ENCODE measurements around the gene FCHO2. TPM values are rescaled to one million over a fixed set of nuclear protein-coding genes. Genes with fewer than 3 reads are reported as not detected.

The FCHO2 gene
- total and polyA plus RNA-seq, 2 donors (not counting 3 experiments of a cell fraction or from before 2014, with no cell fraction given), result 12.0 to 25.2 TPM

DNA sequence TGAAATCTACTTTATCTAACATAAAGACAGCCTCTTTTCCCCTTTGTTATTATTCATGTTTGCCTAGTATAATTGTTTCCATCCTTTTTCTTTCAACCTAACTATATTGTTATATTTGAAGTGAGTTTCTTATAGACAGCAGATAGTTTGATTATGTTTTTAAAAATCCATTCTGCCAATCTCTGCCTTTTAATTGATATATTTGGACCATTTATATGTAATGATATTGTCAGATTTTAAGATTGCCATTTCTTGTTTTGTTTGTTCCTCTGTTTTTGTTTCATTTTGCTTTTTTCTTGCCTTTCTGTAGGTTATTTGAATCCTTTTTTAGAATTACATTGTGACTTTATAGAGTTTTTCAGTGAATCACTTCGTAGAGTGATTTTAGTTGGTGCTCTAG is 89.8 kb downstream of the FCHO2 start:
- Histone ChIP-seq H3K9me1 (replicated peaks; ENCODE audit: control insufficient read depth, extremely low read depth, insufficient read depth, low read length) (no peaks in the 10 kb centered on the region), H3K4me2 (ENCODE audit: insufficient read depth, low read length) (no peak overlapping the region), H3K79me2 (ENCODE audit: control insufficient read depth, insufficient read depth, low read length) (no peaks in the 10 kb centered on the region), H3K9me3 (replicated peaks; ENCODE audit: control insufficient read depth, insufficient read depth, low read length) (no peaks in the 10 kb centered on the region), H3K9ac (replicated peaks; ENCODE audit: extremely low read depth, insufficient read depth, low read length) (no peak overlapping the region), H3K27ac (ENCODE audit: insufficient read depth, low read depth, low read length) (no peak overlapping the region), H3K27me3 (ENCODE audit: control insufficient read depth in 2 of 2, insufficient read depth in 2 of 2, low read length in 2 of 2) (no peaks in the 10 kb centered on the region), H3K4me3 (replicated peaks in 1 of 3; ENCODE audit: insufficient read depth in 1 of 3, low read depth in 1 of 3, low read length in 3 of 3) (no peak overlapping the region), H4K20me1 (replicated peaks; ENCODE audit: control insufficient read depth, extremely low read depth, insufficient read depth, low read length) (no peaks in the 10 kb centered on the region), H3K36me3 (ENCODE audit: control insufficient read depth in 2 of 2, extremely low read depth in 1 of 2, insufficient read depth in 2 of 2, low read length in 2 of 2) (no peaks in the 10 kb centered on the region), H3K4me1 (ENCODE audit: control insufficient read depth, extremely low read depth, insufficient read depth, low read length) (no peaks in the 10 kb centered on the region), H2AFZ (ENCODE audit: low read depth, low read length) (no peak overlapping the region)
- no peak for TF ChIP-seq POLR2A (IDR thresholded peaks at IDR 0.05; ENCODE audit: low read depth, low read length)
- TF ChIP-seq, protein P1, sequence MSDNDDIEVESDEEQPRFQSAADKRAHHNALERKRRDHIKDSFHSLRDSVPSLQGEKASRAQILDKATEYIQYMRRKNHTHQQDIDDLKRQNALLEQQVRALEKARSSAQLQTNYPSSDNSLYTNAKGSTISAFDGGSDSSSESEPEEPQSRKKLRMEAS (IDR thresholded peaks at IDR 0.05; ENCODE audit: insufficient read depth, insufficient read length), result no peak
- no peak for TF ChIP-seq POLR2AphosphoS5 (IDR thresholded peaks at IDR 0.05; ENCODE audit: insufficient read depth, low read depth, low read length)
- no peak for TF ChIP-seq JUN (IDR thresholded peaks at IDR 0.05; ENCODE audit: borderline replicate concordance, insufficient read depth, insufficient read length, low read depth)
- TF ChIP-seq, protein P2, sequence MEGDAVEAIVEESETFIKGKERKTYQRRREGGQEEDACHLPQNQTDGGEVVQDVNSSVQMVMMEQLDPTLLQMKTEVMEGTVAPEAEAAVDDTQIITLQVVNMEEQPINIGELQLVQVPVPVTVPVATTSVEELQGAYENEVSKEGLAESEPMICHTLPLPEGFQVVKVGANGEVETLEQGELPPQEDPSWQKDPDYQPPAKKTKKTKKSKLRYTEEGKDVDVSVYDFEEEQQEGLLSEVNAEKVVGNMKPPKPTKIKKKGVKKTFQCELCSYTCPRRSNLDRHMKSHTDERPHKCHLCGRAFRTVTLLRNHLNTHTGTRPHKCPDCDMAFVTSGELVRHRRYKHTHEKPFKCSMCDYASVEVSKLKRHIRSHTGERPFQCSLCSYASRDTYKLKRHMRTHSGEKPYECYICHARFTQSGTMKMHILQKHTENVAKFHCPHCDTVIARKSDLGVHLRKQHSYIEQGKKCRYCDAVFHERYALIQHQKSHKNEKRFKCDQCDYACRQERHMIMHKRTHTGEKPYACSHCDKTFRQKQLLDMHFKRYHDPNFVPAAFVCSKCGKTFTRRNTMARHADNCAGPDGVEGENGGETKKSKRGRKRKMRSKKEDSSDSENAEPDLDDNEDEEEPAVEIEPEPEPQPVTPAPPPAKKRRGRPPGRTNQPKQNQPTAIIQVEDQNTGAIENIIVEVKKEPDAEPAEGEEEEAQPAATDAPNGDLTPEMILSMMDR (IDR thresholded peaks at IDR 0.05; ENCODE audit: extremely low read depth in 1 of 2, insufficient read depth in 1 of 2, low read depth in 1 of 2, low read length in 2 of 2), result no peak
- TF ChIP-seq MYC (IDR thresholded peaks at IDR 0.05; ENCODE audit: low read depth, low read length), result no peak
- no peak for TF ChIP-seq FOS (IDR thresholded peaks at IDR 0.05; ENCODE audit: borderline replicate concordance, insufficient read depth, low read length)
- TF ChIP-seq GATA2 (IDR thresholded peaks at IDR 0.05; ENCODE audit: insufficient read depth, insufficient read length, low read depth, low read length), result no peak
- no peak for TF ChIP-seq EZH2 (IDR thresholded peaks at IDR 0.05; ENCODE audit: borderline replicate concordance, low read depth, low read length, severe bottlenecking)
- dilution Hi-C loops (cut with MboI; ENCODE audit: extremely low pct_ligation_motif_present, low sequenced_read_pairs) (no loop called here), intact Hi-C loops (cut with micrococcal nuclease) (no loop called here)
- FAIRE-seq (no peak), DNase-seq (ENCODE audit: low read depth, low spot score) (no peak)
- ChIA-PET CTCF (interaction anchor here (0.6 to 0.8 kb wide), 2 partner anchors 19 to 88 kb away, joined by 3 read pairs; no protein-coding TSS in a partner anchor), POLR2A (no interaction called here)
- no TSS peak for BruUV-seq (replicated peaks)
